ENCODE measurements around the gene ALDH8A1. TPM values are rescaled to one million over a fixed set of nuclear protein-coding genes. Genes with fewer than 3 reads are reported as not detected.

ALDH8A1 gene
- total RNA-seq, 6 experiments from 2014 or later = not detected

GRCh38 chr6:134951494-134952263 lies 1.8 kb upstream of the ALDH8A1 start:
- TF ChIP-seq CTCF (IDR thresholded peaks at IDR 0.05) = no peak
- H3K27me3 Mint-ChIP-seq (ENCODE audit: insufficient read depth) = peaks cover 3% of the 10 kb centered on the region
- no peak overlapping the region for H3K27ac Mint-ChIP-seq
- no peak overlapping the region for H3K4me3 Mint-ChIP-seq
- H3K9me3 Mint-ChIP-seq = no peaks in the 10 kb centered on the region
- no peaks in the 10 kb centered on the region for H3K36me3 Mint-ChIP-seq (ENCODE audit: low read depth)
- DNase-seq = no peak
- no peaks in the 10 kb centered on the region for H3K4me1 Mint-ChIP-seq (ENCODE audit: low read depth)

GRCh38 chr6:134950482-134950881 lies 581 bp upstream of the ALDH8A1 start:
- Mint-ChIP-seq H3K9me3 (no peaks in the 10 kb centered on the region), H3K4me3 (no peak overlapping the region), H3K4me1 (ENCODE audit: low read depth) (no peaks in the 10 kb centered on the region), H3K27ac (no peak overlapping the region), H3K27me3 (ENCODE audit: insufficient read depth) (peaks cover 3% of the 10 kb centered on the region), H3K36me3 (ENCODE audit: low read depth) (no peaks in the 10 kb centered on the region)
- DNase-seq = no peak
- no peak for TF ChIP-seq CTCF (IDR thresholded peaks at IDR 0.05)

- no peak overlapping the region for H3K27ac Mint-ChIP-seq
- H3K27me3 Mint-ChIP-seq (ENCODE audit: insufficient read depth) = peaks cover 3% of the 10 kb centered on the region
- TF ChIP-seq CTCF (IDR thresholded peaks at IDR 0.05) = no peak
- H3K4me3 Mint-ChIP-seq = no peak overlapping the region
- H3K4me1 Mint-ChIP-seq (ENCODE audit: low read depth) = no peaks in the 10 kb centered on the region
- DNase-seq = no peak
- H3K36me3 Mint-ChIP-seq (ENCODE audit: low read depth) = no peaks in the 10 kb centered on the region
- no peaks in the 10 kb centered on the region for H3K9me3 Mint-ChIP-seq
Observed at GRCh38 chr6:134948691-134949090, 1.2 kb downstream of the ALDH8A1 start.

GRCh38 chr6:134948142-134948541 lies 1.8 kb downstream of the ALDH8A1 start:
- Mint-ChIP-seq H3K36me3 (ENCODE audit: low read depth) (no peaks in the 10 kb centered on the region), H3K4me1 (ENCODE audit: low read depth) (no peaks in the 10 kb centered on the region), H3K9me3 (no peaks in the 10 kb centered on the region), H3K4me3 (no peak overlapping the region), H3K27ac (no peak overlapping the region), H3K27me3 (ENCODE audit: insufficient read depth) (peaks cover 3% of the 10 kb centered on the region)
- no peak for DNase-seq
- no peak for TF ChIP-seq CTCF (IDR thresholded peaks at IDR 0.05)

GRCh38 chr6:134945045-134945444 lies 4.9 kb downstream of the ALDH8A1 start:
- Mint-ChIP-seq H3K4me3 (no peak overlapping the region), H3K27me3 (ENCODE audit: insufficient read depth) (no peaks in the 10 kb centered on the region; the same call in 1 of the 2 replicates), H3K36me3 (ENCODE audit: low read depth) (no peaks in the 10 kb centered on the region), H3K9me3 (no peaks in the 10 kb centered on the region), H3K4me1 (ENCODE audit: low read depth) (no peaks in the 10 kb centered on the region), H3K27ac (no peak overlapping the region)
- no peak for TF ChIP-seq CTCF (IDR thresholded peaks at IDR 0.05)
- DNase-seq = no peak

Data from HFFc6 (cell line).